HL-60 (cell line): Measurements from ENCODE around the gene LRIG2.

Source experiments
- CTCF ChIP-seq: IDR thresholded peaks from one replicate; pipeline ENCODE4 v1.5.1; 2011; ENCODE audit warnings: low read length, control low read depth, inconsistent platforms; ENCODE audit not compliant: insufficient read depth
- POLR2AphosphoS5 ChIP-seq: IDR thresholded peaks from 2 replicates; pipeline ENCODE4 v1.6.1; 2012; ENCODE audit warnings: low read depth
- REST ChIP-seq: IDR thresholded peaks from 2 replicates; pipeline ENCODE4 v1.6.1; 2012; ENCODE audit warnings: low read depth; ENCODE audit not compliant: insufficient replicate concordance

GRCh38 chr1:113129529-113130185 lies 56.7 kb downstream of the LRIG2 start:
- TF ChIP-seq CTCF (no peak), POLR2AphosphoS5 (no peak), REST (no peak)
